ENCODE measurements around the gene TDRD15. TPM values are rescaled to one million over a fixed set of nuclear protein-coding genes. Genes with fewer than 3 reads are reported as not detected.

The TDRD15 gene
- total and polyA plus RNA-seq, 2 donors from 2014 or later, result 0.06 TPM; not detected in 1

DNA sequence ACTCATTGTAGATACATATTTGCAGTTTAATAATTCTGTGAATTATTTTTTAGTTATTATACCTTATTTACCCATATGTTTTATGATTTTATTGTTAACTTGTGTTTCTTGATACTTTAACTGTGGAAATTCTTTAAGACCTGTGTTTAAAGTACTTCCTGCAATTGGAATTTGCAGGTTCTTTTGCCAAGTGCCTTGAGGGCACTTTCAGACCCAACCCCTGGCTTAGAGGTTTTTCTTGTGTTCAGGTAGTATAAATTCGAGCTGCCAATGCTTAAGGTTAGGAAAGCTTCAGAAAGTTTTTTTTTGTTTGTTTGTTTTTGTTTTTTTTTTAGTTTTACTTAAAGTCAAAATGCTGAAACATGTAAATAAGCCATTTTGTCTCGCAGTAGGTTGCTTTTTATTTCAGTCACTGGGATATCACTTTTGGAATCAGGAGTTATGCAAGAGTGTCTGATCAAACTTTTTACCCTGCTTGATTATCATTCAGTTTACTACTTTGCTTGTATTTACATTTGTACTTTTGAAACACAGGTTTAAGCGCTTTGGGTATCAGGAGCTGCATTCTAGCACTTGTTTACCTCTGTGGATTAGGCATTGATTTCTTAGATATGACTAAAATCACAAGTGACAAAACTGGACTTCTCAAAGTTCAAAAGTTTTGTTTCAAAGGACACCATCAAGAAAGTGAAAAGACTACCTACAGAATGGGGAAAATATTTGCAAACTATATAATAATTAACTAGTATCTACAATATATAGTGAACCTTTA lies 31.8 kb downstream of the TDRD15 start:
- intact Hi-C loops (cut with DNase I), result no loop called here
- Histone ChIP-seq H3K4me3 (ENCODE audit: low read length in 3 of 3) (no peak overlapping the region), H3K9me3 (ENCODE audit: control insufficient read depth in 2 of 3, insufficient read depth in 1 of 3, low read length in 3 of 3) (no peaks in the 10 kb centered on the region), H3K9ac (ENCODE audit: low read length in 3 of 3) (no peak overlapping the region), H3K27me3 (ENCODE audit: control insufficient read depth, insufficient read depth, low read length) (no peaks in the 10 kb centered on the region), H3K4me1 (ENCODE audit: control insufficient read depth in 2 of 3, insufficient read depth in 2 of 3, low read depth in 1 of 3, low read length in 3 of 3) (no peaks in the 10 kb centered on the region), H3K36me3 (ENCODE audit: control insufficient read depth in 2 of 3, insufficient read depth in 3 of 3, low read length in 3 of 3) (no peaks in the 10 kb centered on the region), H3K27ac (ENCODE audit: low read depth in 2 of 2, low read length in 2 of 2) (no peak overlapping the region)
- DNase-seq (peak in 2 of 5 donors; percentile 36 to 53), FAIRE-seq (no peak)
- no peak for TF ChIP-seq CTCF (IDR thresholded peaks at IDR 0.05; ENCODE audit: borderline replicate concordance, extremely low read depth, insufficient read depth)

GRCh38 chr2:21161122-21161521 lies 37.4 kb downstream of the TDRD15 start:
- H3K36me3 ChIP-seq (ENCODE audit: control insufficient read depth in 2 of 3, insufficient read depth in 3 of 3, low read length in 3 of 3), result no peaks in the 10 kb centered on the region
- no peaks in the 10 kb centered on the region for H3K4me1 ChIP-seq (ENCODE audit: control insufficient read depth in 2 of 3, insufficient read depth in 2 of 3, low read depth in 1 of 3, low read length in 3 of 3)
- no peak overlapping the region for H3K4me3 ChIP-seq (ENCODE audit: low read length in 3 of 3)
- no peak overlapping the region for H3K27ac ChIP-seq (ENCODE audit: low read depth in 2 of 2, low read length in 2 of 2)
- FAIRE-seq, result no peak
- no peaks in the 10 kb centered on the region for H3K27me3 ChIP-seq (ENCODE audit: control insufficient read depth, insufficient read depth, low read length)
- intact Hi-C loops (cut with DNase I), result no loop called here
- DNase-seq, result peak in 1 of 5 donors; percentile 60
- no peak overlapping the region for H3K9ac ChIP-seq (ENCODE audit: low read length in 3 of 3)
- no peak for TF ChIP-seq CTCF (IDR thresholded peaks at IDR 0.05; ENCODE audit: borderline replicate concordance, extremely low read depth, insufficient read depth)
- H3K9me3 ChIP-seq (ENCODE audit: control insufficient read depth in 2 of 3, insufficient read depth in 1 of 3, low read length in 3 of 3), result no peaks in the 10 kb centered on the region

DNA sequence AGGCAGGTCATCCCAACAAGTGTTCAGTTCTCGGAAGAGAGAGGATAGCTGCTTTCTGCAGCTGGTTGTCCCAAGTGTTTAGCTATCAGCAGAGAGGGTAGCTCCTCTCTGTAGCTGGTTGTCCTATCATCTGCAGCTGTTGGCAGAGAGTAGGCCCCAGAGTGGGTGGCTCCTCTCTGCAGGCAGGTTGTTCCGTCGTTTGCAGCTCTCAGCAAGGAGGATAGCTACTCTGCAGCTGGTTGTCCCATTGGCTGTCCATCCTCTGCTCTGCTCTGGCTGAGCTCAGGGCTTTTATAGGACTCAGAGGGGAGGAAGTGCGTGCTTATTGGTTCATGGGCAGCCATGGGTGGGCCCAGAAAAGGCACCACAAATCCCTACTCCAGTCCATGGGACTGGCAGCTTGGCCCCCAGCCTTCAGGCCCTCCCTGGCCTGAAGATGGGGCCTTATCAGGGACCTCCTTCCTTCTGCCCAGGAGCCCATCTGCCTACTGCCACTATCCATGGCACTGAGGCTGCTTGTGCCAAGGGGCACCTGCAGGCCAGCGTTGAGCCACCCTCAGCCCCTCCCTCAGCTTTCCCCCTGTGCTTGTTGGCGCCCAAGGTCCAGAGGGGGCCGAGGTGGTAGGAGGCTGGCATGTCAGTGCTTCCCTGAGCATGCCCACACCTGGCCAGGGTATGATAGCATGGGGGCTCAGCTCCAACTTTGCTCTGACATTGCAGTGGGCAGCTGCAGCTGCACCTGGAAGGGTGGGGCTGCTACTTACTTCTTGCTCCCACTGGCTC lies 38.3 kb downstream of the TDRD15 start:
- Histone ChIP-seq H3K4me1 (ENCODE audit: control insufficient read depth in 2 of 3, insufficient read depth in 2 of 3, low read depth in 1 of 3, low read length in 3 of 3) (no peaks in the 10 kb centered on the region), H3K9me3 (ENCODE audit: control insufficient read depth in 2 of 3, insufficient read depth in 1 of 3, low read length in 3 of 3) (no peaks in the 10 kb centered on the region), H3K9ac (ENCODE audit: low read length in 3 of 3) (no peak overlapping the region), H3K27me3 (ENCODE audit: control insufficient read depth, insufficient read depth, low read length) (no peaks in the 10 kb centered on the region), H3K36me3 (ENCODE audit: control insufficient read depth in 2 of 3, insufficient read depth in 3 of 3, low read length in 3 of 3) (no peaks in the 10 kb centered on the region), H3K27ac (ENCODE audit: low read depth in 2 of 2, low read length in 2 of 2) (no peak overlapping the region), H3K4me3 (ENCODE audit: low read length in 3 of 3) (no peak overlapping the region)
- TF ChIP-seq CTCF (IDR thresholded peaks at IDR 0.05; ENCODE audit: borderline replicate concordance, extremely low read depth, insufficient read depth), result no peak
- DNase-seq, result no peak
- intact Hi-C loops (cut with DNase I), result no loop called here
- FAIRE-seq, result no peak
